GM12801 (cell line): ENCODE data around the gene FILIP1.

Source experiments
- CTCF ChIP-seq: IDR thresholded peaks from one replicate; pipeline ENCODE4 v1.5.1; 2011; ENCODE audit warnings: control low read depth; ENCODE audit not compliant: insufficient read length; ENCODE audit errors: extremely low read depth

The FILIP1 gene

GRCh38 chr6:75350808-75351207, 142.8 kb downstream of the FILIP1 start:
- TF ChIP-seq CTCF = no peak

DNA sequence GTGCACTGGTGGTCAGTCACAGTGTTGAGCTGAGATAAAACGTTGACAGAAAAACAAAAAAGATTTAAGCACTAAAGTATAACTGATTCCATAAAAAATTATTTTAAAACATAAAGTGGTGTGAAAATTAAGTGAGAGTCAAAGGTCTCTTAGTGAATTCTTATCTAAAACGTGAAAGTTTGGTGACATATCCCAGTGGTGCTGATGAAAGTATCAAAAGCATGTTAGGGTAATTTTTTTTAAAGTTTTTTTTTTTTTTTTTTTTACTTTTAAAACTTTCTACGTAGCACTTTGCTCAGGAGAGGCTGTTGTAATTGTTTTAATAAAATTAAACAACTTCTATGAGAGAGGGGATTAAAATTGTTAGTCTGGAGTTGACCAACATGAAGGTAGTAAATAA, 143.4 kb downstream of the FILIP1 start:
- TF ChIP-seq CTCF = no peak

DNA sequence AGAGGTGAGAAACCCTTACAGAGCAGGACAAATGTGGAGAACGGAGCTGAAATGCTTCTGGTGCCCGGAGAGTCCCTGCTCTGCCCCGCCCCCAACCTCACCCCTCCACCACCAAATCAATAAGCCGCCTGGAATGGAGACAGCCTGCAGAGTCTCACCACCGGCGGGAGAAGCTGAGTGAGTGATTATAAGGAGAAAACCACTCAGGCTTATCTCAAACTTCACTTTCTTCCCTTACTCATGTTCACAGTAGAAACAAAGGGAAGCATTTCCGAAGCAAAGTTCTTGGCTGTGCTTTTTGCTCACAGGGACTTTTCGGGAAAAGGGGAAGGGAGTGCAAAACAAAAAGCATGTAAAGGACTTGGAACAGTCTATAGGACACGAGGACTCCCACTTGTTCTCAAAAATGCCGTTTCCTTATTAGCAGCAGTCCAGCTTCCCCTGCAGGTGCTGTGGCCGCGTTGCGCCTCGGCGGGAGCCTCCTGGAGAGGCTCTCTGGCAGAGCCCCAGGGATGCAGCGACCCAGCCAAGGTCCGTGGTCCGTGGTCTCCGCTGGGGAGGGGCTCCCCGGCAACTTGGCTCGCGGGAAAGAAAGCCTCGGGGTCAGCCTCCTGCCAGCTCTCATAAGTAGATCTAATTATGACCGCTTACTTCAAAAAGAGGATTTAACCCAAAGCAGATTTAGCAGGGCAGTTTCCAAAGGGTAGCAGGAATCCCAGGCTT, 144.2 kb downstream of the FILIP1 start:
- no peak for TF ChIP-seq CTCF

- TF ChIP-seq CTCF = no peak
Observed at GRCh38 chr6:75348882-75349261, 144.7 kb downstream of the FILIP1 start.

- TF ChIP-seq CTCF = no peak
Observed at GRCh38 chr6:75347898-75348610, 145.5 kb downstream of the FILIP1 start.

DNA sequence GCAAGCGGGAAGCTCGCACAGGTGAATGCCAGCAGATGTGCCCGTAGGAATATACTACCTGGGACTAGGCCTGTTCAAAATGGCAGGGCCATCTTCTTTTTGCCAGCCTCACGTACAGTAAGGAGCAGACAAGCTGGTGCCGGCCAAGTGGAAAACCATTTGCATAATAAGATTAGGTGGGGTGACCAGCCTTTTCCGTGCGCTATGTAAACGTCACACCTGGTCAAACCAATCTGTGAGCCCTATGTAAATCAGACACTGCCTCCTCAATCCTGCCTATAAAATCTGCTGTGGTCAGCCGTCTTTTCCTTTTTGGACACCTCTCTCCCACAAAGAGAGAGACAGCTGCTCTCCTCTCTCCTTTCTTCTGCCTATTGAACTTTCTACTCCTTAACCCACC, 148.2 kb downstream of the FILIP1 start:
- TF ChIP-seq CTCF = no peak

GRCh38 chr6:75344455-75344854, 149.1 kb downstream of the FILIP1 start:
- TF ChIP-seq CTCF = no peak
